ENCODE results near the gene SLC35F1. TPM values are rescaled to one million over a fixed set of nuclear protein-coding genes. Genes with fewer than 3 reads are reported as not detected.
A peak's percentile ranks its signal among the peaks of the same experiment; 100 is the strongest.

SLC35F1 gene
- total RNA-seq, 1 experiment from 2014 or later: 10.1 TPM

DNA sequence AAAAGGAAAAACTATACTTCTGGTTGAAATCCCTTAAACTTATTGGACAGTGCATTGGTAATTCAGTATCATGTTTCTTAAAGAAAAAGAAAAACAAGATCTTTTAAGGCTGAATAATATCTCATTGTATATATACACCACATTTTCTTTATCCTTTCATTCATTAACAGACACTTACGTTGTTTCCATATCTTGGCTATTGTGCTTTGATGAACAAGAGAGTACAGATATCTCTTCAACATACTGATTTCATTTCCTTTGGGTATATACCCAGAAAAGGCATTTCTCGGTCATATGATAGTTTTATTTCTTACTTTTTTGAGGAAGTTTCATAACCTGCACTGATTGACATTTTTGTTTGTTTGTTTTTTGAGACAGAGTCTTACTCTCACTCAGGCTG, 281.5 kb downstream of the SLC35F1 start:
- no peaks in the 10 kb centered on the region for H3K27me3 ChIP-seq (ENCODE audit: control insufficient read depth, insufficient read depth, low read length)
- no peaks in the 10 kb centered on the region for H3K36me3 ChIP-seq (replicated peaks; ENCODE audit: control insufficient read depth, insufficient read depth, low read length)
- no peak overlapping the region for H3K4me3 ChIP-seq (ENCODE audit: insufficient read depth, low read depth, low read length)
- no peak for DNase-seq

GRCh38 chr6:118197539-118197938, 290.5 kb downstream of the SLC35F1 start:
- Histone ChIP-seq H3K27me3 (ENCODE audit: control insufficient read depth, insufficient read depth, low read length) (no peaks in the 10 kb centered on the region), H3K36me3 (replicated peaks; ENCODE audit: control insufficient read depth, insufficient read depth, low read length) (no peaks in the 10 kb centered on the region), H3K4me3 (ENCODE audit: insufficient read depth, low read depth, low read length) (no peak overlapping the region)
- DNase-seq: peak; percentile 7

- DNase-seq: no peak
- Histone ChIP-seq H3K4me3 (ENCODE audit: insufficient read depth, low read depth, low read length) (no peak overlapping the region), H3K36me3 (replicated peaks; ENCODE audit: control insufficient read depth, insufficient read depth, low read length) (no peaks in the 10 kb centered on the region), H3K27me3 (ENCODE audit: control insufficient read depth, insufficient read depth, low read length) (no peaks in the 10 kb centered on the region)
These were observed 291.7 kb downstream of the SLC35F1 start for GRCh38 chr6:118198746-118199145.

DNA sequence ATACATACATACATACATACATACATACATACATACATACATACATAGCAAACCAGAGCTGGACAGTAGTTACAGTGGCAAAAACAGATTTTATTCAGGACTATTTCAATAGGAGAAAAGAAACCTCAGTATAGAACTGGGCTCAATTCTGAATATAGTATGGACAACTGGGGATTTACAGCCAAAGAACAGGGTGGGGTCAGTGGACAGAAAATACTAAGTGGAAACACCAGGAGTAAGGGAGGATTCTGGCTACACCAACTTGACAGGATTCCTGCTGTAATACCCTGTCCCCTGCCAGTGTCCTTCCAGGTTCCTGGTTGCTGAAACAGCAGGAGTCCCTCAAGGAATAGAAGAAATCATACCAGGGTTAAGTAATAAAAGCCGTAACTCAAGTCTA, 293.1 kb downstream of the SLC35F1 start:
- Histone ChIP-seq H3K4me3 (ENCODE audit: insufficient read depth, low read depth, low read length) (no peak overlapping the region), H3K36me3 (replicated peaks; ENCODE audit: control insufficient read depth, insufficient read depth, low read length) (no peaks in the 10 kb centered on the region), H3K27me3 (ENCODE audit: control insufficient read depth, insufficient read depth, low read length) (no peaks in the 10 kb centered on the region)
- DNase-seq: no peak

DNA sequence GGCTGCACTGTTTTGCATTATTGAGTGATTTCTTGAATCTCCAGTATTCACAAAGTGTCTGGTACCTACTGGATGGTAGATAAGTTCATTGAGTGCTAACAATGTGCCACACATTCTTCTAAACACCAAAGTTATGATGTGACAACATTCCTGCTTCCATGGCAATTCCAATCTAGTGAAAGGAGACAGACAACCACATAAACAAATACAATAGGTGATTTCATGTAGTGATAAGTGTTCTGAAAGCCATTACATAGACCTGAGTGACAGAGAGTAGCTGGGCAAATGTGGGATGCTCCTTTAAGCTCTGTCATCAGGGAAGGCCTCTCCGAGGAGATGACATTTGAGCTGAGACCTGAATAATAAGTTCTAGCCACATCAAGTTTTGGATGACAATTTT, 295.5 kb downstream of the SLC35F1 start:
- H3K36me3 ChIP-seq (replicated peaks; ENCODE audit: control insufficient read depth, insufficient read depth, low read length): no peaks in the 10 kb centered on the region
- no peaks in the 10 kb centered on the region for H3K27me3 ChIP-seq (ENCODE audit: control insufficient read depth, insufficient read depth, low read length)
- no peak overlapping the region for H3K4me3 ChIP-seq (ENCODE audit: insufficient read depth, low read depth, low read length)
- no peak for DNase-seq

DNA sequence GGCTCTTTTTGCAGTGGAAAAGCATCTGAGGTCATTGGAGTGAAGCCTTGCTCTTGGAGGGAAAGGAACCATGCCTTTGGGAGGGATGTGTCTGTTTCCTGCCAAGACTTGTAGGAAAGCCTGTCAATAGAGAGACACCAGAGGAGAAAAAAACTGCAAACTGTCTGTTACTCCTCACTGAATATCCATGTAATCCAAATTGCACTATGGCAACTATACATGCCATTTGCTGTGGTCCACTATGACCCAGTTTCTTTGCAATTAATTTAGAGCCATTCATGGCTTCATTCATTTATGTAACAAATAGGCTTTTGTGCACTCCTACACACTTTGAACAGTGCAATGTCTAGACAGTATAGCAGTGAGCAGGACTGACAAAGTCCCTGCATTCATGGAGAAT, 296.5 kb downstream of the SLC35F1 start:
- H3K27me3 ChIP-seq (ENCODE audit: control insufficient read depth, insufficient read depth, low read length): no peaks in the 10 kb centered on the region
- no peak for DNase-seq
- no peak overlapping the region for H3K4me3 ChIP-seq (ENCODE audit: insufficient read depth, low read depth, low read length)
- H3K36me3 ChIP-seq (replicated peaks; ENCODE audit: control insufficient read depth, insufficient read depth, low read length): no peaks in the 10 kb centered on the region

DNA sequence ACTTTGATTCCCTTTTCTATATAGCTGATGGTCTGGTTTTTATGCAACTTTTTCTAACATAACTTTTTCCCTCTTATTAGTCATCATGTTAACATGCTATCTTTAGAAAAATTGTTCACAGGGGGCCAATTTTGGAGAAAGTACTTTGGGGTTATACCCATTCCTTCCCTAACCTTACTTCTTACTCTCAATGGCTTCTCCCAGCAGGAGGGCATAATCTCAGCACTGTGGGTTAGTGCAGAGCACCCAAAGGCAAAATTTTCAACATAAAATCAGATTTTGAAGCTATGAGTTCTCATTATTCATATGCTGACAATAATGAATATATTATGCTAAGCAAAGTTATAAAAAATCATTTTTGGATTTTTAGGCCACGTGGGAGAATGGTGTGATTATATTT, 299.2 kb downstream of the SLC35F1 start:
- Histone ChIP-seq H3K27me3 (ENCODE audit: control insufficient read depth, insufficient read depth, low read length) (no peaks in the 10 kb centered on the region), H3K4me3 (ENCODE audit: insufficient read depth, low read depth, low read length) (no peak overlapping the region), H3K36me3 (replicated peaks; ENCODE audit: control insufficient read depth, insufficient read depth, low read length) (no peaks in the 10 kb centered on the region)
- DNase-seq: no peak

- Histone ChIP-seq H3K4me3 (ENCODE audit: insufficient read depth, low read depth, low read length) (no peak overlapping the region), H3K27me3 (ENCODE audit: control insufficient read depth, insufficient read depth, low read length) (no peaks in the 10 kb centered on the region), H3K36me3 (replicated peaks; ENCODE audit: control insufficient read depth, insufficient read depth, low read length) (no peaks in the 10 kb centered on the region)
- DNase-seq: no peak
These were observed 300.9 kb downstream of the SLC35F1 start for GRCh38 chr6:118207947-118208346.

- DNase-seq: no peak
- Histone ChIP-seq H3K36me3 (replicated peaks; ENCODE audit: control insufficient read depth, insufficient read depth, low read length) (no peaks in the 10 kb centered on the region), H3K4me3 (ENCODE audit: insufficient read depth, low read depth, low read length) (no peak overlapping the region), H3K27me3 (ENCODE audit: control insufficient read depth, insufficient read depth, low read length) (no peaks in the 10 kb centered on the region)
These were observed 305.5 kb downstream of the SLC35F1 start for GRCh38 chr6:118212451-118213173.

GRCh38 chr6:118215269-118215668, 308.2 kb downstream of the SLC35F1 start:
- Histone ChIP-seq H3K4me3 (ENCODE audit: insufficient read depth, low read depth, low read length) (no peak overlapping the region), H3K36me3 (replicated peaks; ENCODE audit: control insufficient read depth, insufficient read depth, low read length) (no peaks in the 10 kb centered on the region), H3K27me3 (ENCODE audit: control insufficient read depth, insufficient read depth, low read length) (no peaks in the 10 kb centered on the region)
- no peak for DNase-seq

- DNase-seq: no peak
- Histone ChIP-seq H3K36me3 (replicated peaks; ENCODE audit: control insufficient read depth, insufficient read depth, low read length) (no peaks in the 10 kb centered on the region), H3K27me3 (ENCODE audit: control insufficient read depth, insufficient read depth, low read length) (no peaks in the 10 kb centered on the region), H3K4me3 (ENCODE audit: insufficient read depth, low read depth, low read length) (no peak overlapping the region)
These were observed 309.7 kb downstream of the SLC35F1 start for GRCh38 chr6:118216751-118217150.

- Histone ChIP-seq H3K27me3 (ENCODE audit: control insufficient read depth, insufficient read depth, low read length) (no peaks in the 10 kb centered on the region), H3K4me3 (ENCODE audit: insufficient read depth, low read depth, low read length) (no peak overlapping the region), H3K36me3 (replicated peaks; ENCODE audit: control insufficient read depth, insufficient read depth, low read length) (no peaks in the 10 kb centered on the region)
- no peak for DNase-seq
These were observed 311.1 kb downstream of the SLC35F1 start for GRCh38 chr6:118218156-118218555.

GRCh38 chr6:118220429-118221128, 313.5 kb downstream of the SLC35F1 start:
- DNase-seq: no peak
- Histone ChIP-seq H3K36me3 (replicated peaks; ENCODE audit: control insufficient read depth, insufficient read depth, low read length) (no peaks in the 10 kb centered on the region), H3K27me3 (ENCODE audit: control insufficient read depth, insufficient read depth, low read length) (no peaks in the 10 kb centered on the region), H3K4me3 (ENCODE audit: insufficient read depth, low read depth, low read length) (no peak overlapping the region)

- H3K27me3 ChIP-seq (ENCODE audit: control insufficient read depth, insufficient read depth, low read length): no peaks in the 10 kb centered on the region
- no peak for DNase-seq
- H3K36me3 ChIP-seq (replicated peaks; ENCODE audit: control insufficient read depth, insufficient read depth, low read length): no peaks in the 10 kb centered on the region
- H3K4me3 ChIP-seq (ENCODE audit: insufficient read depth, low read depth, low read length): no peak overlapping the region
These were observed 316.3 kb downstream of the SLC35F1 start for GRCh38 chr6:118223316-118223715.

DNA sequence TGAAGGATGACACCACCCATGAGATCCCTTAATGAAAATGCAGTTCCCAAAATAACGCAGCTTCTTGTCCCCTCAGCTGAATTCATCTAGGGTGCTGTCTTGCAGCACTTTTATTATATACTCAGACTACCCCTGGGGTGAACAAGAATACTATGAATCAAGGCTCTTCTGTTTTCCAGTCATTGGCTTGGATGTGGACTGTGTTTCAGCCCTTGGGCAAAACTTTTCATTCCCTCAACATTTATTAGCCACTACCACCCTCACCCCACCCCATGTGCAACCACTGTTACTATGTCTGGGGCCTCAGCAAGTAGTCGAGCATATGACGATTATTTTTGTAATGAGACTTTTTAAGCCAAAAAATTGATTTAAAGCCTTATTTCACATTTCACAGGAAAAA, 321.8 kb downstream of the SLC35F1 start:
- Histone ChIP-seq H3K36me3 (replicated peaks; ENCODE audit: control insufficient read depth, insufficient read depth, low read length) (no peaks in the 10 kb centered on the region), H3K27me3 (ENCODE audit: control insufficient read depth, insufficient read depth, low read length) (no peaks in the 10 kb centered on the region), H3K4me3 (ENCODE audit: insufficient read depth, low read depth, low read length) (no peak overlapping the region)
- DNase-seq: no peak
